Measurements from ENCODE around the gene MTSS2.

Gene MTSS2

GRCh38 chr16:70660672-70661350, 25.0 kb downstream of the MTSS2 start:
- TF ChIP-seq CTCF (conservative IDR thresholded peaks at IDR 0.05; ENCODE audit: low read depth, low read length), result no peak
- Histone ChIP-seq H2AFZ (ENCODE audit: low read depth) (no peak overlapping the region), H3K36me3 (ENCODE audit: insufficient read depth) (no peaks in the 10 kb centered on the region), H3K27me3 (ENCODE audit: insufficient read depth, low read depth) (no peaks in the 10 kb centered on the region), H3K4me2 (no peak overlapping the region), H3K27ac (no peak overlapping the region), H3K4me3 (IDR thresholded peaks at IDR 0.05; ENCODE audit: insufficient read depth, low read depth, low read length) (no peak overlapping the region), H3K4me1 (ENCODE audit: low read depth, poor library complexity, severe bottlenecking) (no peaks in the 10 kb centered on the region), H4K20me1 (ENCODE audit: insufficient read depth) (no peaks in the 10 kb centered on the region), H3K9ac (no peak overlapping the region), H3K79me2 (ENCODE audit: insufficient read depth, low read depth) (no peaks in the 10 kb centered on the region)

- H2AFZ ChIP-seq (ENCODE audit: low read depth), result no peak overlapping the region
- no peak overlapping the region for H3K9ac ChIP-seq
- H3K36me3 ChIP-seq (ENCODE audit: insufficient read depth), result no peaks in the 10 kb centered on the region
- H3K4me1 ChIP-seq (ENCODE audit: low read depth, poor library complexity, severe bottlenecking), result no peaks in the 10 kb centered on the region
- H4K20me1 ChIP-seq (ENCODE audit: insufficient read depth), result no peaks in the 10 kb centered on the region
- H3K4me2 ChIP-seq, result no peak overlapping the region
- no peaks in the 10 kb centered on the region for H3K27me3 ChIP-seq (ENCODE audit: insufficient read depth, low read depth)
- no peaks in the 10 kb centered on the region for H3K79me2 ChIP-seq (ENCODE audit: insufficient read depth, low read depth)
- TF ChIP-seq CTCF (conservative IDR thresholded peaks at IDR 0.05; ENCODE audit: low read depth, low read length), result no peak
- H3K4me3 ChIP-seq (IDR thresholded peaks at IDR 0.05; ENCODE audit: insufficient read depth, low read depth, low read length), result no peak overlapping the region
- H3K27ac ChIP-seq, result no peak overlapping the region
These were observed 25.7 kb downstream of the MTSS2 start for GRCh38 chr16:70659953-70660671.

GRCh38 chr16:70659546-70659945, 26.3 kb downstream of the MTSS2 start:
- Histone ChIP-seq H4K20me1 (ENCODE audit: insufficient read depth) (no peaks in the 10 kb centered on the region), H3K27ac (no peak overlapping the region), H3K4me3 (IDR thresholded peaks at IDR 0.05; ENCODE audit: insufficient read depth, low read depth, low read length) (no peak overlapping the region), H3K27me3 (ENCODE audit: insufficient read depth, low read depth) (no peaks in the 10 kb centered on the region), H3K9ac (no peak overlapping the region), H3K4me1 (ENCODE audit: low read depth, poor library complexity, severe bottlenecking) (no peaks in the 10 kb centered on the region), H3K36me3 (ENCODE audit: insufficient read depth) (no peaks in the 10 kb centered on the region), H3K79me2 (ENCODE audit: insufficient read depth, low read depth) (no peaks in the 10 kb centered on the region), H3K4me2 (no peak overlapping the region), H2AFZ (ENCODE audit: low read depth) (no peak overlapping the region)
- TF ChIP-seq CTCF (conservative IDR thresholded peaks at IDR 0.05; ENCODE audit: low read depth, low read length), result no peak

GRCh38 chr16:70658921-70659320, 26.9 kb downstream of the MTSS2 start:
- Histone ChIP-seq H4K20me1 (ENCODE audit: insufficient read depth) (no peaks in the 10 kb centered on the region), H2AFZ (ENCODE audit: low read depth) (no peak overlapping the region), H3K4me3 (IDR thresholded peaks at IDR 0.05; ENCODE audit: insufficient read depth, low read depth, low read length) (no peak overlapping the region), H3K27me3 (ENCODE audit: insufficient read depth, low read depth) (no peaks in the 10 kb centered on the region), H3K4me1 (ENCODE audit: low read depth, poor library complexity, severe bottlenecking) (peaks cover 2% of the 10 kb centered on the region), H3K36me3 (ENCODE audit: insufficient read depth) (no peaks in the 10 kb centered on the region), H3K4me2 (no peak overlapping the region), H3K27ac (no peak overlapping the region), H3K79me2 (ENCODE audit: insufficient read depth, low read depth) (no peaks in the 10 kb centered on the region), H3K9ac (no peak overlapping the region)
- TF ChIP-seq CTCF (conservative IDR thresholded peaks at IDR 0.05; ENCODE audit: low read depth, low read length), result no peak

All from KMS-11 (cell line).